BJ (cell line): Measurements from ENCODE around the gene SCIN. TPM values are rescaled to one million over a fixed set of nuclear protein-coding genes. Genes with fewer than 3 reads are reported as not detected.

Experiments used
- CTCF ChIA-PET: fragments of 350-600 bp; formaldehyde crosslinking; extraction: SDS; loops from one replicate; lab custom pipeline; 2021; ENCODE audit warnings: antibody characterized with exemption, inconsistent platforms; lab: Yijun Ruan, JAX
- POLR2A ChIA-PET: fragments of 300-600 bp; sonication (Branson Sonifier 250); formaldehyde crosslinking; extraction: SDS; loops from one replicate; lab custom pipeline; 2021; ENCODE audit warnings: antibody characterized with exemption; lab: Charles Lee
- DNase-seq: peaks from one replicate; pipeline ENCODE4 v3.0.0-alpha.2; 2011; ENCODE audit warnings: low read depth
- H3K27me3 ChIP-seq: 2 replicates; pipeline ENCODE4 v1.6.0; 2011; ENCODE audit warnings: low read length; ENCODE audit not compliant: control insufficient read depth, insufficient read depth
- H3K36me3 ChIP-seq: 2 replicates; pipeline ENCODE4 v1.5.1; 2011; ENCODE audit warnings: low read length; ENCODE audit not compliant: control insufficient read depth, insufficient read depth
- H3K4me3 ChIP-seq: 2 replicates; pipeline ENCODE4 v1.5.1; 2011; ENCODE audit warnings: low read depth, mild to moderate bottlenecking, control low read depth, low read length
- CTCF ChIP-seq: IDR thresholded peaks from 2 replicates; pipeline ENCODE4 v1.5.1; 2011; ENCODE audit warnings: low read depth, mild to moderate bottlenecking, control low read depth, inconsistent platforms, low read length, moderate library complexity; ENCODE audit not compliant: insufficient read depth
- polyA plus RNA-seq: library from polyadenylated mRNA; depleted of rRNA; stranded (reverse); fragments of >200 nt; gene quantifications from 2 replicates; pipeline ENCODE4 v1.2.3, GENCODE V29; 2011

The SCIN gene
- polyA plus RNA-seq, 1 experiment: 0.06 TPM

- Histone ChIP-seq H3K36me3 (no peaks in the 10 kb centered on the region), H3K27me3 (no peaks in the 10 kb centered on the region), H3K4me3 (no peak overlapping the region)
- no peak for TF ChIP-seq CTCF
- ChIA-PET POLR2A (no interaction called here), CTCF (no interaction called here)
- no peak for DNase-seq
Measured at GRCh38 chr7:12594122-12594897, 23.8 kb downstream of the SCIN start.

GRCh38 chr7:12595148-12595547 is 24.6 kb downstream of the SCIN start:
- no peak for DNase-seq
- POLR2A ChIA-PET: no interaction called here
- no peak for TF ChIP-seq CTCF
- CTCF ChIA-PET: no interaction called here
- H3K36me3 ChIP-seq: no peaks in the 10 kb centered on the region
- no peaks in the 10 kb centered on the region for H3K27me3 ChIP-seq
- H3K4me3 ChIP-seq: no peak overlapping the region

GRCh38 chr7:12596225-12596790 is 25.8 kb downstream of the SCIN start:
- Histone ChIP-seq H3K4me3 (no peak overlapping the region), H3K27me3 (no peaks in the 10 kb centered on the region), H3K36me3 (no peaks in the 10 kb centered on the region)
- ChIA-PET POLR2A (no interaction called here), CTCF (no interaction called here)
- no peak for DNase-seq
- TF ChIP-seq CTCF: no peak

- no peak for DNase-seq
Measured at GRCh38 chr7:12601302-12601869, 30.9 kb downstream of the SCIN start.

More at GRCh38 chr7:12601302-12601869, 30.9 kb downstream of the SCIN start:
- POLR2A ChIA-PET: no interaction called here
- Histone ChIP-seq H3K4me3 (no peak overlapping the region), H3K36me3 (no peaks in the 10 kb centered on the region), H3K27me3 (no peaks in the 10 kb centered on the region)
- CTCF ChIA-PET: no interaction called here
- TF ChIP-seq CTCF: no peak
